GM12864 (cell line): ENCODE data around the gene CCDC122.
"Not testable (repeated sequence)": the region's sequence is repeated elsewhere in the genome, so short reads cannot be mapped to it uniquely, and the experiment has no call there.

Source experiments
- DNase-seq: peaks from one replicate; pipeline ENCODE4 v3.0.0-alpha.2; 2011; ENCODE audit warnings: low read depth
- H3K4me3 ChIP-seq: 2 replicates; pipeline ENCODE4 v1.5.1; 2011; ENCODE audit warnings: mild to moderate bottlenecking, low read depth, low read length, control low read depth
- TF ChIP-seq, protein P1 (sequence below): IDR thresholded peaks from 2 replicates; pipeline ENCODE4 v1.5.1; 2011; ENCODE audit warnings: low read depth, mild to moderate bottlenecking, moderate library complexity, low read length, control low read depth, inconsistent platforms; ENCODE audit errors: missing control alignments

The CCDC122 gene

GRCh38 chr13:43835701-43836100, 43.8 kb downstream of the CCDC122 start:
- TF ChIP-seq, protein P1, sequence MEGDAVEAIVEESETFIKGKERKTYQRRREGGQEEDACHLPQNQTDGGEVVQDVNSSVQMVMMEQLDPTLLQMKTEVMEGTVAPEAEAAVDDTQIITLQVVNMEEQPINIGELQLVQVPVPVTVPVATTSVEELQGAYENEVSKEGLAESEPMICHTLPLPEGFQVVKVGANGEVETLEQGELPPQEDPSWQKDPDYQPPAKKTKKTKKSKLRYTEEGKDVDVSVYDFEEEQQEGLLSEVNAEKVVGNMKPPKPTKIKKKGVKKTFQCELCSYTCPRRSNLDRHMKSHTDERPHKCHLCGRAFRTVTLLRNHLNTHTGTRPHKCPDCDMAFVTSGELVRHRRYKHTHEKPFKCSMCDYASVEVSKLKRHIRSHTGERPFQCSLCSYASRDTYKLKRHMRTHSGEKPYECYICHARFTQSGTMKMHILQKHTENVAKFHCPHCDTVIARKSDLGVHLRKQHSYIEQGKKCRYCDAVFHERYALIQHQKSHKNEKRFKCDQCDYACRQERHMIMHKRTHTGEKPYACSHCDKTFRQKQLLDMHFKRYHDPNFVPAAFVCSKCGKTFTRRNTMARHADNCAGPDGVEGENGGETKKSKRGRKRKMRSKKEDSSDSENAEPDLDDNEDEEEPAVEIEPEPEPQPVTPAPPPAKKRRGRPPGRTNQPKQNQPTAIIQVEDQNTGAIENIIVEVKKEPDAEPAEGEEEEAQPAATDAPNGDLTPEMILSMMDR = no peak
- H3K4me3 ChIP-seq = no peak overlapping the region
- DNase-seq = no peak

DNA sequence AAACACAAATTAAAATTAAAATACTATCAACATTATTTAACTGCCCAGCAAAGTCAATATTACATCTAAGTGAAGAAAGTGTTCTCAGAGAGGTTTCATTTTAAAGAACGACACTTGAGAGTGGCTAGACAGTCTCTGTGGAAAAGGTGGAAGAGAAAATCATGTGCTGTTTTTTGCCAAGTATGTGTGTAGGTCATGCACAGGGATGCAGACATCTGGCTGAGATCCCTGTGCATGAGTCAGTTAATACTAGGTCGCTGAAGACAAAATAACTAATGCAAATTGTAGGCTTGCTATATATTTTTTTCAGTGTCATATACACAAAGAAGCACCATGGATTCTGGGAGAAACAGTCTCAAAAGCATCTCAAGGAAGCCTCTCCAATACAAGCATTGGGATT, 48.5 kb downstream of the CCDC122 start:
- TF ChIP-seq, protein P1 = no peak
- no peak overlapping the region for H3K4me3 ChIP-seq
- DNase-seq = no peak

DNA sequence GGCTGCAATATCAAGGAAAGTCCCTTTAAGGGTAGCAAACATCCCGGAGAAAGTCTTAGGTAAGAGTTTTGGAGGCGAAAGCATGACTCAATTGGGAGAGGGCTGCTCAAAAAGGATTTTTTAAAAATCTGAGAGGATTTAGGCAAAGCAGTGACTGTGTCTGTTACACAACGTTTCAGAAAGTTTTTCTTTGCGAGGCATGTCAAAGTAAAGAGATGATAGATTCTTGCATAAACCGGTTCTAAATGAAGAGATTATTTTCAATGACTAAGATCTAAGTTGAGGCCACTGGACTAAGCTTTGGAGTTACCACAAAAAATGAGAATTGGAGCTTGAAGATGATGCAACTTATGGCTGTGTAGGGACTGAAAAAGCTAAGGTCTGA, 49.1 kb downstream of the CCDC122 start:
- no peak for DNase-seq
- TF ChIP-seq, protein P1 = no peak
- H3K4me3 ChIP-seq = no peak overlapping the region

DNA sequence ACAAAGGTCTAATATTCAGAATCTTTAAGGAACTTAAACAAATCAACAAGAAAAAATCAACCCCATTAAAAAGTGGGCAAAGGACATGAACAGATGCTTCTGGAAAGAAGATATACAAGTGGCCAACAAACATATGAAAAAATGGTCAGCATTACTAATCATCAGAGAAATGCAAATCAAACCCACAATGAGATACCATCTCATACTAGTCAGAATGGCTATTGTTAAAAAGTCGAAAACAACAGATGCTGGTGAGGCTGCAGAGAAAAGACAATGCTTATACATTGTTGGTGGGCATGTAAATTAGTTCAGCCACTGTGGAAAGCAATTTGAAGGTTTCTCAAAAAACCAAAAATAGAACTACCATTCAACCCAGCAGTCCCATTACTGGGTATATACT, 54.9 kb downstream of the CCDC122 start:
- H3K4me3 ChIP-seq, DNase-seq: not testable (repeated sequence)

GRCh38 chr13:43822969-43823368, 56.6 kb downstream of the CCDC122 start:
- TF ChIP-seq, protein P1 = no peak
- H3K4me3 ChIP-seq = no peak overlapping the region
- DNase-seq = no peak

DNA sequence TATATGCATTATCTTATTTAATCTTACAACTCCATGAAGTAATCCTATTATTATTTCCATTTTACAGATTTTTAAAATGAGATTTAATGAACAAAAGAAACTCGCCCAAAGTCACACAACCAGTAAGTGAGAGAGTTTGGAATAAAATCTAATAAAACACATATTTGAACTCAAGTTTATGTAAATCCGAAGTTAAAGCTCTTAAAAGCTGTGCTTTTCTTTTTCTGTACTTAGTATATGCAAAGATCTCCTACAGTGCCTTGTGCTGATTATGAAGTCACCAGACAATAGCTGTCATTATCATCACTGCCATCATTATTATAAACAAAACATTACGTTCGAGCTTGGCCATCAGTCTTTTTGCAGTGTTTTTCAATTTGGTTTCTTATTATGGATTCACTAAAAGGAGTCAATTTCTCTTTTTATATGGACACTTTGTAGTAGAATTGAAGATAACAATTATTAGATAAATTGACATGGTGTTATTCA, 63.1 kb downstream of the CCDC122 start:
- no peak overlapping the region for H3K4me3 ChIP-seq
- TF ChIP-seq, protein P1 = no peak
- no peak for DNase-seq

DNA sequence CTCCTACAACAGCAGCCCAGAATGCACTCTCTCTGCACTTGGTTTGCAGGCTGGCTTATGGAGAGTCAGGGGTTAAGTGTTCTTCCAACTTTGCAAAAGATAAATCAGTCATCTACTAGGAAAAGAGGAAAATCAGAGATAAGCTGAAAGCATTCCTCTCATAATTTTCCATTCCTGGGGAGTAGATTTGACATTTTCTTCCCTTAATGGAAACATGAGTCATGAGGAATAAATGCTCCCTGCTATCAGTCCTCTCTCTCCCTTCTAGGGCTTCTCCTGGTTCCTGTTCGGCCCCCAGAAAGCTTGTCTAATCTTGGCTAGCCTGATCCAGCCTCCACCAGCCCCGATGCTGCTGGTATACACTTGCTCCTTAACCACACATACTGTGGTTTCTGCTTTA, 64.3 kb downstream of the CCDC122 start:
- DNase-seq = no peak
- H3K4me3 ChIP-seq = no peak overlapping the region
- TF ChIP-seq, protein P1 = no peak
